ENCODE data around the gene PIP4K2C.

Gene PIP4K2C

DNA sequence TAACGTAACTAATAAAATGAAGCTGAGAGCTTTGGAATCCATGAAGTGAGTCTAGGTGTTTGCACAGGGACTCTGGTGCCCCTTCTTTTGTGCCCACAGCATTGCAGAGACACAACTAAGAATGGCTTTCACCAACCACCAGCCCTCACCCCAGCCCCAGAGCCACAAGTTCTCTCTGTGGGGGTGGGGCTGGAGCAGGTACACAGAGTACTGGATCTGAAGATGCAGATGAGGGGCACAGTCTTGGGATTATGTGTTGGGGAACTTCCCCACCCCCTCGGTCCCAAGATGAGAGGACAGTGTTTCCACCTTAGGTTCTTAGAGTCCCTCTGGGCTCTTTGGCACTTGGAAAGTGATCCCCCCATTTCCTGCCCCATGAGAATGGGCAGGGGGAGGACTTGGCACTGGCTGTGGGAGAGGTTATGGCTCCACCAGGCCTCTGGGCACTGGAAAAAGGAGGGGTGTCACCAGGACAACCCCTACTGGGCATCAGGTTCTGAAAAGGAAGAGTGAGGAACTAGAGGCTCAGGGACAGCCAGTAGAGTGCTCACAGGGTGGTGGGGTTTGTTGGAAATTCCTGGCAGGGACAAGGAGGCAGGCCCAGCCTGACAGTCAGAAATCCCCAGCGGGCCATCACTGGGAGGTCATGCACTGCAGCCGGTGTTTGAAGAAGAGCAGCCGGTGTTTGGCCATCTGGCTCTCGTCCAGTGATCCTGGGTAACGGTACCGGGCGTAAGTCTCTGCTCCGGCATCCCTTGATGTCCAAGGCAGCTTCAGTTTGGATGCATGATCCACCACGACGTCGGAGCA is 35.3 kb downstream of the PIP4K2C start:
- Histone ChIP-seq H3K79me2 (ENCODE audit: insufficient read depth, low read length) (no peaks in the 10 kb centered on the region), H3K27ac (ENCODE audit: low read length) (no peak overlapping the region), H3K27me3 (ENCODE audit: insufficient read depth, low read length, poor library complexity) (peaks cover 16% of the 10 kb centered on the region), H3K4me1 (ENCODE audit: insufficient read depth, low read length) (no peaks in the 10 kb centered on the region), H4K20me1 (ENCODE audit: insufficient read depth, low read length) (no peaks in the 10 kb centered on the region), H2AFZ (ENCODE audit: low read depth, low read length) (no peak overlapping the region), H3K9ac (ENCODE audit: low read depth, low read length) (no peak overlapping the region), H3K9me3 (ENCODE audit: insufficient read depth, low read length, severe bottlenecking) (no peaks in the 10 kb centered on the region), H3K4me3 (ENCODE audit: low read depth in 1 of 2, low read length in 2 of 2) (no peak overlapping the region), H3K36me3 (ENCODE audit: insufficient read depth, low read length) (no peaks in the 10 kb centered on the region), H3K4me2 (ENCODE audit: insufficient read depth, low read length) (no peak overlapping the region)
- ATAC-seq (ENCODE audit: insufficient read depth, low read depth) (no peak), DNase-seq (no peak)
- TF ChIP-seq EZH2 (IDR thresholded peaks at IDR 0.05; ENCODE audit: borderline replicate concordance, low read depth, low read length, severe bottlenecking) (no peak), CTCF (IDR thresholded peaks at IDR 0.05; ENCODE audit: borderline replicate concordance, extremely low read depth, low read length, poor library complexity, severe bottlenecking) (no peak)

- no peaks in the 10 kb centered on the region for H3K4me1 ChIP-seq (ENCODE audit: insufficient read depth, low read length)
- no peak overlapping the region for H3K9ac ChIP-seq (ENCODE audit: low read depth, low read length)
- H3K4me3 ChIP-seq (ENCODE audit: low read depth in 1 of 2, low read length in 2 of 2) = no peak overlapping the region
- no peaks in the 10 kb centered on the region for H3K79me2 ChIP-seq (ENCODE audit: insufficient read depth, low read length)
- H4K20me1 ChIP-seq (ENCODE audit: insufficient read depth, low read length) = no peaks in the 10 kb centered on the region
- H3K4me2 ChIP-seq (ENCODE audit: insufficient read depth, low read length) = no peak overlapping the region
- peaks cover 16% of the 10 kb centered on the region for H3K27me3 ChIP-seq (ENCODE audit: insufficient read depth, low read length, poor library complexity)
- no peaks in the 10 kb centered on the region for H3K36me3 ChIP-seq (ENCODE audit: insufficient read depth, low read length)
- TF ChIP-seq CTCF (IDR thresholded peaks at IDR 0.05; ENCODE audit: borderline replicate concordance, extremely low read depth, low read length, poor library complexity, severe bottlenecking) = no peak
- TF ChIP-seq EZH2 (IDR thresholded peaks at IDR 0.05; ENCODE audit: borderline replicate concordance, low read depth, low read length, severe bottlenecking) = no peak
- H2AFZ ChIP-seq (ENCODE audit: low read depth, low read length) = no peak overlapping the region
- H3K9me3 ChIP-seq (ENCODE audit: insufficient read depth, low read length, severe bottlenecking) = no peaks in the 10 kb centered on the region
- no peak for ATAC-seq (ENCODE audit: insufficient read depth, low read depth)
- no peak overlapping the region for H3K27ac ChIP-seq (ENCODE audit: low read length)
- no peak for DNase-seq
Measured at GRCh38 chr12:57626921-57627445, 36.0 kb downstream of the PIP4K2C start.

DNA sequence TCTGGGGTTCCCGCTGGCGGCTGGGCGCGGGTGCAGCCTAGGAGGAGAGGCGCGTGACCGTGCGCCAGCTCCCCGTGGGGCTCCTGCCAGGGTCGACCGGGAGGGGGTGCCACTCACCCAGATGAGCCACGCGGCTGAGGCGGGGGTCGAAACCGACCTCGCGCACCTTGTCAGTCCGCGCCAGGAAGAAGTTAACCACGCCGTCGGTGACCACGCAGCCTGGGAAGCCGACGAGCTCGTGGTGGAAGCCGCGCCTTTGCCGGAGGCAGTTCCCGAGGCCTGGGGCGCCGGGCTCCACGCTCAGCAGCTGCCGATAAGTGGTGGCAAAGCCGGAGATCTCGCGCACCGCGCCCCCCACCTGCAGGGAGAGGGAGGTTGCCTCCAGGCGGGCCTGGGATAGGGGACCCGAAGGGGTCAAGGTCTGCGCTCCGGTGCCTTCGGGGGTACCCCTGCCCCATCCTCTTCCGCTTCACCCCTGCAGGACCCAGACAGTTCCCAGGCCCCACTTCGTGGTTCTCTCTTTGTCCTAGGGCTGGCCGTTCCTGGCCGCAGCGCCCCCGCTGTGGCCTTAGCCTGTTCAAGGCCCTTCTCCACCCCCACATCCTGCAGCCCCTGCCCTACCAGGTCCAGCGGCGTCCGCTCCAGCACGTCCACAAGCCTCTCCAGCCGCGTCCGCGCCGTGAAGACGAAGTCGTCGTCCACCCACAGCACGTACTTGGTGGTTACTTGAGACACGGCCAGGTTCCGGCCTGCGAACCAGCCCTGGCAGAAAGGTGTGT is 36.7 kb downstream of the PIP4K2C start:
- no peak overlapping the region for H3K9ac ChIP-seq (ENCODE audit: low read depth, low read length)
- H3K9me3 ChIP-seq (ENCODE audit: insufficient read depth, low read length, severe bottlenecking) = no peaks in the 10 kb centered on the region
- no peak for ATAC-seq (ENCODE audit: insufficient read depth, low read depth)
- DNase-seq = no peak
- H2AFZ ChIP-seq (ENCODE audit: low read depth, low read length) = no peak overlapping the region
- H3K4me1 ChIP-seq (ENCODE audit: insufficient read depth, low read length) = no peaks in the 10 kb centered on the region
- no peaks in the 10 kb centered on the region for H3K79me2 ChIP-seq (ENCODE audit: insufficient read depth, low read length)
- H3K4me3 ChIP-seq (ENCODE audit: low read depth in 1 of 2, low read length in 2 of 2) = no peak overlapping the region
- no peak overlapping the region for H3K4me2 ChIP-seq (ENCODE audit: insufficient read depth, low read length)
- no peaks in the 10 kb centered on the region for H4K20me1 ChIP-seq (ENCODE audit: insufficient read depth, low read length)
- H3K36me3 ChIP-seq (ENCODE audit: insufficient read depth, low read length) = no peaks in the 10 kb centered on the region
- peaks cover 10% of the 10 kb centered on the region for H3K27me3 ChIP-seq (ENCODE audit: insufficient read depth, low read length, poor library complexity)
- TF ChIP-seq CTCF (IDR thresholded peaks at IDR 0.05; ENCODE audit: borderline replicate concordance, extremely low read depth, low read length, poor library complexity, severe bottlenecking) (no peak), EZH2 (IDR thresholded peaks at IDR 0.05; ENCODE audit: borderline replicate concordance, low read depth, low read length, severe bottlenecking) (no peak)
- no peak overlapping the region for H3K27ac ChIP-seq (ENCODE audit: low read length)
